Panc1 (cell line): ENCODE measurements around the gene UQCC5. TPM values are rescaled to one million over a fixed set of nuclear protein-coding genes. Genes with fewer than 3 reads are reported as not detected.

ENCODE experiments used
- ATAC-seq: fragments of 200-7000 bp; cut with Tn5 transposase; 2 replicates; pipeline ENCODE4 v1.9.1; 2020; ENCODE audit warnings: mild to moderate bottlenecking, moderate library complexity
- BruUV-seq: library from RNA; stranded (reverse); fragments of 400-500 nt; replicated peaks from 2 replicates; lab custom pipeline; 2021; lab: Mats Ljungman, UMichigan
- CTCF ChIA-PET: fragments of 300-600 bp; sonication (Branson Sonifier 250); formaldehyde crosslinking; loops from one replicate; lab custom pipeline; 2022; ENCODE audit warnings: antibody characterized with exemption; lab: Charles Lee
- POLR2A ChIA-PET: fragments of 300-600 bp; sonication (Branson Sonifier 250); formaldehyde crosslinking; loops from one replicate; lab custom pipeline; 2022; ENCODE audit warnings: antibody characterized with exemption; lab: Charles Lee
- DNase-seq: peaks from one replicate; pipeline ENCODE4 v3.0.0-alpha.2; 2010; ENCODE audit warnings: low read depth, low spot score
- H3K27ac ChIP-seq: 2 replicates; pipeline ENCODE4 v1.5.1; 2011; ENCODE audit warnings: mild to moderate bottlenecking, low read length, inconsistent platforms
- H3K27me3 ChIP-seq: fragments of 200-500 bp; sonication (Bioruptor generic); 2 replicates; pipeline ENCODE4 v1.6.0; 2014; ENCODE audit warnings: low read length, inconsistent platforms; ENCODE audit not compliant: control insufficient read depth, insufficient read depth
- H3K36me3 ChIP-seq: fragments of 200-500 bp; sonication (Bioruptor generic); 2 replicates; pipeline ENCODE4 v1.5.1; 2014; ENCODE audit warnings: inconsistent platforms, mild to moderate bottlenecking, low read length, moderate library complexity; ENCODE audit not compliant: control insufficient read depth, insufficient read depth
- H3K4me1 ChIP-seq: 2 replicates; pipeline ENCODE4 v1.5.1; 2011; ENCODE audit warnings: inconsistent platforms, mild to moderate bottlenecking, low read length, moderate library complexity; ENCODE audit not compliant: control insufficient read depth, insufficient read depth
- H3K4me3 ChIP-seq, 2 experiments: 2 replicates each; pipeline ENCODE4 v1.5.1; 2011 to 2012; ENCODE audit warnings: low read depth in 2 of 2, low read length in 2 of 2, mild to moderate bottlenecking in 2 of 2, inconsistent platforms in 1 of 2, moderate library complexity in 1 of 2
- H3K9me3 ChIP-seq: fragments of 200-500 bp; sonication (Bioruptor generic); 2 replicates; pipeline ENCODE4 v1.5.1; 2014; ENCODE audit warnings: low read depth, mild to moderate bottlenecking, inconsistent platforms, low read length, moderate library complexity; ENCODE audit not compliant: control insufficient read depth, insufficient read depth
- CTCF ChIP-seq: fragments of 450-650 bp; IDR thresholded peaks from 2 replicates; pipeline ENCODE4 v1.5.1; 2017; ENCODE audit warnings: mild to moderate bottlenecking
- POLR2AphosphoS5 ChIP-seq: IDR thresholded peaks from 2 replicates; pipeline ENCODE4 v1.6.1; 2012; ENCODE audit warnings: mild to moderate bottlenecking, low read depth, low read length, moderate library complexity
- REST ChIP-seq, 2 experiments: IDR thresholded peaks; 2 replicates each; pipeline ENCODE4 v1.6.1; 2011 to 2012; ENCODE audit warnings: low read depth in 2 of 2, control low read depth in 1 of 2, low read length in 1 of 2, mild to moderate bottlenecking in 1 of 2, moderate library complexity in 1 of 2; ENCODE audit not compliant: insufficient read depth in 1 of 2
- SIN3A ChIP-seq: IDR thresholded peaks from 2 replicates; pipeline ENCODE4 v1.6.1; 2012; ENCODE audit warnings: low read depth, mild to moderate bottlenecking, low read length, moderate library complexity, borderline replicate concordance; ENCODE audit not compliant: insufficient read depth
- TCF7L2 ChIP-seq: IDR thresholded peaks from 2 replicates; pipeline ENCODE4 v1.6.1; 2011; ENCODE audit warnings: mild to moderate bottlenecking, low read depth, low read length, inconsistent platforms
- in situ Hi-C: cut with HindIII; loops from 2 replicates; pipeline ENCODE4 v1.10.0; 2016; ENCODE audit warnings: low sequenced_read_pairs, low pct_unique_long_range_greater_than_20kb
- intact Hi-C: fragments of 100-400 bp; cut with micrococcal nuclease; formaldehyde crosslinking; loops from one replicate; pipeline ENCODE4 v1.10.0; 2022; ENCODE audit not compliant: unreplicated experiment
- total RNA-seq: library from RNA; stranded (reverse); gene quantifications from one replicate; pipeline ENCODE4 v1.2.1, GENCODE V29; 2021; ENCODE audit not compliant: unreplicated experiment

UQCC5 gene
- total RNA-seq, 1 experiment from 2014 or later = 27.3 TPM

GRCh38 chr3:52507359-52507758 is 29.0 kb upstream of the UQCC5 start:
- no peaks in the 10 kb centered on the region for H3K9me3 ChIP-seq
- DNase-seq (no peak), ATAC-seq (no peak)
- TF ChIP-seq CTCF (no peak), POLR2AphosphoS5 (no peak), SIN3A (no peak), REST (IDR thresholded peaks at IDR 0.05; ENCODE audit: insufficient read depth in 1 of 2, low read depth in 2 of 2, low read length in 1 of 2) (no peak), TCF7L2 (no peak)
- H3K27me3 ChIP-seq = no peaks in the 10 kb centered on the region
- no peaks in the 10 kb centered on the region for H3K36me3 ChIP-seq
- in situ Hi-C loops (no loop called here), intact Hi-C loops (no loop called here)
- no peak overlapping the region for H3K4me3 ChIP-seq
- POLR2A ChIA-PET = no interaction called here
- BruUV-seq = no TSS peak
- CTCF ChIA-PET = no interaction called here
- no peaks in the 10 kb centered on the region for H3K4me1 ChIP-seq
- H3K27ac ChIP-seq = no peak overlapping the region

- Histone ChIP-seq H3K36me3 (no peaks in the 10 kb centered on the region), H3K27ac (no peak overlapping the region), H3K4me1 (no peaks in the 10 kb centered on the region), H3K27me3 (no peaks in the 10 kb centered on the region), H3K4me3 (no peak overlapping the region), H3K9me3 (no peaks in the 10 kb centered on the region)
- DNase-seq (no peak), ATAC-seq (no peak)
- ChIA-PET POLR2A (no interaction called here), CTCF (no interaction called here)
- TF ChIP-seq TCF7L2 (no peak), SIN3A (no peak), POLR2AphosphoS5 (no peak), CTCF (no peak), REST (IDR thresholded peaks at IDR 0.05; ENCODE audit: insufficient read depth in 1 of 2, low read depth in 2 of 2, low read length in 1 of 2) (no peak)
- in situ Hi-C loops (no loop called here), intact Hi-C loops (no loop called here)
- BruUV-seq = no TSS peak
Observed at GRCh38 chr3:52509753-52510328, 26.6 kb upstream of the UQCC5 start.
